Hepatic stellate cell (primary cell): ENCODE results near the gene PLEKHN1.
A peak's percentile ranks its signal among the peaks of the same experiment; 100 is the strongest.
"Not testable (repeated sequence)": the region's sequence is repeated elsewhere in the genome, so short reads cannot be mapped to it uniquely, and the experiment has no call there.

Experiments used
- DNase-seq: peaks from one replicate; pipeline ENCODE4 v3.0.0; 2011; ENCODE audit warnings: low spot score

PLEKHN1 gene

GRCh38 chr1:975896-976683 is 9.8 kb downstream of the PLEKHN1 start:
- DNase-seq: peak; percentile 84

- DNase-seq: not testable (repeated sequence)
Observed at GRCh38 chr1:976791-977190, 10.5 kb downstream of the PLEKHN1 start.

- DNase-seq: no peak
Observed at GRCh38 chr1:978069-978834, 12.0 kb downstream of the PLEKHN1 start.

- DNase-seq: no peak
Observed at GRCh38 chr1:978835-979743, 12.8 kb downstream of the PLEKHN1 start.

- DNase-seq: no peak
Observed at GRCh38 chr1:979744-980072, 13.4 kb downstream of the PLEKHN1 start.

- no peak for DNase-seq
Observed at GRCh38 chr1:980137-980571, 13.9 kb downstream of the PLEKHN1 start.

- no peak for DNase-seq
Observed at GRCh38 chr1:980602-981395, 14.5 kb downstream of the PLEKHN1 start.

- no peak for DNase-seq
Observed at GRCh38 chr1:981491-981954, 15.2 kb downstream of the PLEKHN1 start.

- no peak for DNase-seq
Observed at GRCh38 chr1:981955-982558, 15.8 kb downstream of the PLEKHN1 start, which contains the start of gene PERM1. Gene PERM1, minus strand, starts transcription at chr1:982093. Its CDS starts 1,064 bp downstream, at chr1:981029.

GRCh38 chr1:982765-983436 is 16.6 kb downstream of the PLEKHN1 start:
- DNase-seq: no peak

- DNase-seq: peak; percentile 78
Observed at GRCh38 chr1:983798-984475, 17.7 kb downstream of the PLEKHN1 start.

GRCh38 chr1:984476-984814 is 18.2 kb downstream of the PLEKHN1 start:
- DNase-seq: no peak

GRCh38 chr1:985126-985525 is 18.8 kb downstream of the PLEKHN1 start:
- DNase-seq: no peak

- not testable (repeated sequence) for DNase-seq
Observed at GRCh38 chr1:988061-988460, 21.8 kb downstream of the PLEKHN1 start.

- DNase-seq: not testable (repeated sequence)
Observed at GRCh38 chr1:991275-991674, 25.0 kb downstream of the PLEKHN1 start.

GRCh38 chr1:991895-992294 is 25.6 kb downstream of the PLEKHN1 start:
- DNase-seq: no peak

GRCh38 chr1:992362-992761 is 26.1 kb downstream of the PLEKHN1 start:
- no peak for DNase-seq

GRCh38 chr1:993379-993995 is 27.2 kb downstream of the PLEKHN1 start:
- no peak for DNase-seq

- DNase-seq: not testable (repeated sequence)
Observed at GRCh38 chr1:994546-994945, 28.3 kb downstream of the PLEKHN1 start.
